Testis (tissue), 3 donors: ENCODE results near the gene ULK4. TPM values are rescaled to one million over a fixed set of nuclear protein-coding genes. Genes with fewer than 3 reads are reported as not detected.

ENCODE experiments used
- DNase-seq: peaks from one replicate; pipeline ENCODE4 v3.0.0-alpha.2; 2019
- H3K27ac ChIP-seq, 2 donors: fragments of 200-600 bp; sonication (generic); one replicate each; pipeline ENCODE4 v1.5.1; 2019
- H3K27me3 ChIP-seq: fragments of 200-600 bp; sonication (generic); one replicate; pipeline ENCODE4 v1.5.1; 2019
- H3K36me3 ChIP-seq: fragments of 200-600 bp; sonication (generic); one replicate; pipeline ENCODE4 v1.5.1; 2017; ENCODE audit warnings: low read depth; ENCODE audit errors: missing control alignments
- H3K4me1 ChIP-seq: fragments of 200-600 bp; sonication (generic); one replicate; pipeline ENCODE4 v1.5.1; 2019
- H3K4me3 ChIP-seq, 2 donors: fragments of 200-600 bp; sonication (generic); one replicate each; pipeline ENCODE4 v1.5.1; 2017 to 2019
- H3K9me3 ChIP-seq: fragments of 200-600 bp; sonication (generic); one replicate; pipeline ENCODE4 v1.5.1; 2017
- POLR2A ChIP-seq: fragments of 450-650 bp; IDR thresholded peaks from one replicate; pipeline ENCODE4 v1.6.1; 2017; ENCODE audit warnings: antibody characterized with exemption, mild to moderate bottlenecking, moderate library complexity
- WGBS, 2 donors: methylation state at CpG; one replicate each; pipeline ENCODE4 v1.1.5; 2018; 5-methylcytosine and 5-hydroxymethylcytosine counted together
- intact Hi-C: fragments of 100-400 bp; cut with DNase I; formaldehyde crosslinking; loops from one replicate; pipeline ENCODE4 v1.15.1; 2023; ENCODE audit warnings: low total_unique reads
- polyA plus RNA-seq: library from polyadenylated mRNA; stranded (reverse); fragments of 350-450 nt; fragmentation: Illumina TruSeq; extraction: RNeasy Lipid Tissue Mini Kit (QIAGEN cat#74804); gene quantifications from one replicate; pipeline ENCODE4 v1.2.3, GENCODE V29; 2014; ENCODE audit warnings: low read depth, low replicate concordance; ENCODE audit not compliant: insufficient read depth
- total RNA-seq, 2 donors: library from RNA; depleted of rRNA; stranded (reverse); fragments of >200 nt; gene quantifications; one replicate each; pipeline ENCODE4 v1.2.3, GENCODE V29; 2016
- TF ChIP-seq, protein P1 (sequence below), 3 experiments: fragments of 450-650 bp in 2 of 3; fragments of 200-600 bp in 1 of 3; sonication (generic) in 1 of 3; IDR thresholded peaks; one replicate each; pipeline ENCODE4 v1.5.1; 2016 to 2019; ENCODE audit warnings: antibody characterized with exemption in 3 of 3, mild to moderate bottlenecking in 2 of 3, moderate library complexity in 1 of 3

The ULK4 gene
- total and polyA plus RNA-seq, 3 donors from 2014 or later = 45.7 to 91.6 (median 47.4) TPM

- DNase-seq = no peak
- H3K27me3 ChIP-seq = no peaks in the 10 kb centered on the region
- no peaks in the 10 kb centered on the region for H3K4me1 ChIP-seq
- TF ChIP-seq, protein P1, sequence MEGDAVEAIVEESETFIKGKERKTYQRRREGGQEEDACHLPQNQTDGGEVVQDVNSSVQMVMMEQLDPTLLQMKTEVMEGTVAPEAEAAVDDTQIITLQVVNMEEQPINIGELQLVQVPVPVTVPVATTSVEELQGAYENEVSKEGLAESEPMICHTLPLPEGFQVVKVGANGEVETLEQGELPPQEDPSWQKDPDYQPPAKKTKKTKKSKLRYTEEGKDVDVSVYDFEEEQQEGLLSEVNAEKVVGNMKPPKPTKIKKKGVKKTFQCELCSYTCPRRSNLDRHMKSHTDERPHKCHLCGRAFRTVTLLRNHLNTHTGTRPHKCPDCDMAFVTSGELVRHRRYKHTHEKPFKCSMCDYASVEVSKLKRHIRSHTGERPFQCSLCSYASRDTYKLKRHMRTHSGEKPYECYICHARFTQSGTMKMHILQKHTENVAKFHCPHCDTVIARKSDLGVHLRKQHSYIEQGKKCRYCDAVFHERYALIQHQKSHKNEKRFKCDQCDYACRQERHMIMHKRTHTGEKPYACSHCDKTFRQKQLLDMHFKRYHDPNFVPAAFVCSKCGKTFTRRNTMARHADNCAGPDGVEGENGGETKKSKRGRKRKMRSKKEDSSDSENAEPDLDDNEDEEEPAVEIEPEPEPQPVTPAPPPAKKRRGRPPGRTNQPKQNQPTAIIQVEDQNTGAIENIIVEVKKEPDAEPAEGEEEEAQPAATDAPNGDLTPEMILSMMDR (IDR thresholded peaks at IDR 0.05) = no peak
- no peak for TF ChIP-seq POLR2A
- 89 to 91% methylated on average over 1 of the region's 1 CpG for WGBS, 2 donors
- H3K4me3 ChIP-seq = no peak overlapping the region
- H3K9me3 ChIP-seq = no peaks in the 10 kb centered on the region
- intact Hi-C loops = no loop called here
- H3K36me3 ChIP-seq = no peaks in the 10 kb centered on the region
- H3K27ac ChIP-seq = no peak overlapping the region
These were observed 46.5 kb downstream of the ULK4 start for GRCh38 chr3:41915353-41915752.

DNA sequence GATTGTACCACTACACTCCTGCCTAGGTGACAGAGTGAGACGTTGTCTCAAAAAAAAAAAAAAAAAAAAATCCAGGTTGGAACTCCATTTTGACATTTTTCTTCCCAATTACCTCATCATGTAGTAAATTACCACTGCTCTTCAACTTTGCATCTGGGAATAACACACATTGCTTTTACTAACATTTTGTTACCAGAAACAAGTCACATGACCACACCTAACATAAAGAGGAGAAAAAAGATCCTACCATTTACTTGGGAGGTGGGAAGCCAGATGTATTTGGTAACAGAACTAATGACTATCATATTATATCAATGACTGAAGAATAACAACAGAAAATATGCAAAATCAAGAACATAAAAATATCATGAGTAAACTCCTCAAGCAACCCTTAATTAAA is 49.6 kb downstream of the ULK4 start:
- Histone ChIP-seq H3K27me3 (no peaks in the 10 kb centered on the region), H3K27ac (no peak overlapping the region), H3K4me1 (no peaks in the 10 kb centered on the region), H3K9me3 (no peaks in the 10 kb centered on the region), H3K4me3 (no peak overlapping the region), H3K36me3 (no peaks in the 10 kb centered on the region)
- no peak for TF ChIP-seq POLR2A
- TF ChIP-seq, protein P1 (IDR thresholded peaks at IDR 0.05) = no peak
- DNase-seq = no peak
- WGBS, 2 donors = 83 to 94% methylated on average over 1 of the region's 1 CpG
- intact Hi-C loops = no loop called here

- Histone ChIP-seq H3K27ac (no peak overlapping the region), H3K4me1 (no peaks in the 10 kb centered on the region), H3K27me3 (no peaks in the 10 kb centered on the region), H3K9me3 (no peaks in the 10 kb centered on the region), H3K4me3 (no peak overlapping the region), H3K36me3 (no peaks in the 10 kb centered on the region)
- no peak for DNase-seq
- TF ChIP-seq, protein P1 (IDR thresholded peaks at IDR 0.05) = no peak
- no peak for TF ChIP-seq POLR2A
- intact Hi-C loops = no loop called here
- 92 to 97% methylated on average over 3 of the region's 3 CpGs for WGBS, 2 donors
These were observed 54.4 kb downstream of the ULK4 start for GRCh38 chr3:41907330-41908073.

GRCh38 chr3:41900265-41900664 is 61.6 kb downstream of the ULK4 start:
- Histone ChIP-seq H3K27ac (no peak overlapping the region), H3K9me3 (no peaks in the 10 kb centered on the region), H3K4me3 (no peak overlapping the region), H3K36me3 (no peaks in the 10 kb centered on the region), H3K4me1 (no peaks in the 10 kb centered on the region), H3K27me3 (no peaks in the 10 kb centered on the region)
- DNase-seq = no peak
- intact Hi-C loops = no loop called here
- TF ChIP-seq, protein P1 (IDR thresholded peaks at IDR 0.05) = no peak
- TF ChIP-seq POLR2A = no peak
- WGBS, 2 donors = 66 to 82% methylated on average over 2 of the region's 2 CpGs

- Histone ChIP-seq H3K27ac (no peak overlapping the region), H3K9me3 (no peaks in the 10 kb centered on the region), H3K36me3 (no peaks in the 10 kb centered on the region), H3K4me3 (no peak overlapping the region), H3K4me1 (no peaks in the 10 kb centered on the region), H3K27me3 (no peaks in the 10 kb centered on the region)
- intact Hi-C loops = loop anchor here (5.0 kb wide), 1 partner anchor 199 kb away; no protein-coding TSS in a partner anchor
- no peak for TF ChIP-seq POLR2A
- TF ChIP-seq, protein P1 (IDR thresholded peaks at IDR 0.05) = no peak
- 75 to 78% methylated on average over 2 of the region's 2 CpGs for WGBS, 2 donors
- no peak for DNase-seq
These were observed 63.3 kb downstream of the ULK4 start for GRCh38 chr3:41898631-41899030.
